T-helper 2 cell (primary cell): ENCODE measurements around the gene CC2D2A.

Source experiments
- DNase-seq, 5 experiments: peaks; one replicate each; pipeline versions ENCODE4 v3.0.0 to v3.0.0-alpha.2; 2012 to 2022

CC2D2A gene

GRCh38 chr4:15466596-15466995, 3.1 kb upstream of the CC2D2A start:
- no peak for DNase-seq

DNA sequence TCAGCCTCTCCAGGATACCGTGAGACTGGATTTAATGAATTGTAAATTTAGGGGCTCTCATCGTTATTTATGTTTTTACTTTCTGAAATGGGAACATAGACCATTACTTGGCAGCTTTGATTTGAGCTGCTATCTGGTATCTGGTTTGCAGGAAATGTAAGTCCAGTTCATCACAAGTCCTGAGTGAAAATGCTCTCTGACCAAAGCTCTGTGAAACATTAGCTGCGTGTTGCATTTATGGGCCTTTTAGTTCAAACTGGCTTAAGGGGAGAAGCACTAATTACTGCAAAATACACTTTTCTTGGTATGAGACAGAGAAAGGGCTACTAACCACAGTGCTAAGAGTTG, 420 bp downstream of the CC2D2A start:
- DNase-seq: no peak

GRCh38 chr4:15476396-15476795, 6.7 kb downstream of the CC2D2A start:
- no peak for DNase-seq

DNA sequence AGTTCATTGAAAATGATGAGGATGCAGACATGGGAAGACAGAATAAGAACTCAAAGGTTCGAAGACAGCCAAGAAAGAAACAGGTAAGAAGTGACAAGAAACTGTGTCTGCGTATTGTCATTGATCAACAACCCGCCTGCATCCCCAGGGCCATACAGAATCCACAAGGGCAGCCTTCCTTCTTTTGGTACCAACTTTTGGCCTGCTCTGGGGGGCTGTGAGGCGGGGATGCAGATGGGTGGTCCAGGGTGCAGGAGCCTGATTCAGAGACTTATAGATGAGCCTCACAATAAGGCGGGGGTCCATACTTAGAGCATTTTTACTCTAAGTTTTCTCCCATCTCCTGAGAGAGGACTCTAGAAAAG, 9.0 kb downstream of the CC2D2A start:
- no peak for DNase-seq

DNA sequence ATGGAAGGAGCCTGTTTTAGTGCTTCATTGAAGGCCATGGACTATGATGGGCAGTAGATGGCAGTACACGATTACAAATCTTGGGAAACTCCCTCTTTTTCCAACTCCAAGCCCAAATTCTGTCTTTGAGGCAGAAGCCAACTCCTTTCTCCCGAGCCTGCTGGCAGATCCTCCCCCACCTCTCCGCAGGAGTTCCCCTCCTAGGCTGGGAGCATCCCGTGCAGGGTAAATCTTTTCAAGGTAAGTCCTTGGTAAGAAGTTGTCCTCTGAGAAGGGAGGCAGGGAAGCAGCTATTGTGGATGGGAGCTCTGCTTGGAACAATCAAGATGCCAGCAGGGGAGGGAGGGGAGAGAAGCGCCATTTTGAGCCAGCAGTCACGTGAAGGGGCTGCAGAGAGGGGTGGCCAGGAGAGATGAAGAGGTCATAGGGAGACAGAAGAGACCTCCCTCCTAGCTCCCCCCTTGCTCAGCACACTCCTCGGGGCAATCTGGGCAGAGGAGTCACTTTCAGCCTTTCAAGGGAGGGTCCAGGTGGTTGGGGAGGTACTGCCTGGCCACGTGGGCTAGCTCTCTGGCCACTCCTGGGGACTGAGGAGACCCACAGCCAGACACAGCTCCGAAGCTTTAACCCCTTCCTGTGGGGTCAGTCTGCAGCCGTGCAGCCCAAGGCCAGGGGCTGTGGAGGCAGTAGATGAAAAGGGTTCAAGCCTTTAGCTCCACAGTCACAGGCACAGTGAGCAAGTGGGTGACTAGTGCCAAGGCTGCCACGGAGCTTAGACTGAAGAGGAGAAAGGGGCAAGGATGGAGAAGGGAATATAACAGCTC, 9.6 kb downstream of the CC2D2A start:
- peak in 1 of 5 experiments; percentile 6 for DNase-seq

DNA sequence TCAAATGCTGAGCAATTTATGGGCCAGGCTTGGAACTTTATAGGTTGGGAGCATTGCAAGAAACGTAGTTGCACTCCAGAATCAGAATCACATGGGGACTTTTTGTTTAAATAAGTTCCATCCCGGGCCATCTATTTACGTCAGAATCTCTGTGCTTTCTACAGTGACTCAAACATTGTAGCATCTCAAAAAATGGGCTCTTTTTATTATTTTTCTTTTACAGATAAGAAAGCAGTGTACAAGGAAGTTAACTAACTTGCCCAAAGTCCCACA, 10.2 kb downstream of the CC2D2A start:
- DNase-seq: no peak

- DNase-seq: no peak
These were observed 12.5 kb downstream of the CC2D2A start for GRCh38 chr4:15481961-15482745.

DNA sequence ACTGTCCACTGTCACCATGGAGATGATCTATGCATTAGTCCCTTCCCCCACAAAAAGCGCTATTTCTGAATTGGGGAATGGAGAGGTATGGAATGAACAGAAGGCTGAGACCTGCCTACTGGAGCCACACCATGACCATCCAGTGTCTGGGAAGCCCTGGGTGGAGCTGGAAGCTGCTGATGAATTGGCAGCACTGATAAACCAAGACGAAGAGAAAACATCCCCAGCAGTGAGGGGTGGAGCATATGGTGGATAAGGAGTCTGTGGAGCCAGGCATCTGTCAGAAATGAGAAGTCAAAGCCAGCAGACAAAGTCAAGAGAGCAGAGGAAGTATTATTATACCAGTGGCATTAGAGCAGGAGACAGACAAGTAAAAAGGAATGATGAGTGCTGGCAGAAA, 13.2 kb downstream of the CC2D2A start:
- no peak for DNase-seq

GRCh38 chr4:15488136-15488535, 18.5 kb downstream of the CC2D2A start:
- no peak for DNase-seq

DNA sequence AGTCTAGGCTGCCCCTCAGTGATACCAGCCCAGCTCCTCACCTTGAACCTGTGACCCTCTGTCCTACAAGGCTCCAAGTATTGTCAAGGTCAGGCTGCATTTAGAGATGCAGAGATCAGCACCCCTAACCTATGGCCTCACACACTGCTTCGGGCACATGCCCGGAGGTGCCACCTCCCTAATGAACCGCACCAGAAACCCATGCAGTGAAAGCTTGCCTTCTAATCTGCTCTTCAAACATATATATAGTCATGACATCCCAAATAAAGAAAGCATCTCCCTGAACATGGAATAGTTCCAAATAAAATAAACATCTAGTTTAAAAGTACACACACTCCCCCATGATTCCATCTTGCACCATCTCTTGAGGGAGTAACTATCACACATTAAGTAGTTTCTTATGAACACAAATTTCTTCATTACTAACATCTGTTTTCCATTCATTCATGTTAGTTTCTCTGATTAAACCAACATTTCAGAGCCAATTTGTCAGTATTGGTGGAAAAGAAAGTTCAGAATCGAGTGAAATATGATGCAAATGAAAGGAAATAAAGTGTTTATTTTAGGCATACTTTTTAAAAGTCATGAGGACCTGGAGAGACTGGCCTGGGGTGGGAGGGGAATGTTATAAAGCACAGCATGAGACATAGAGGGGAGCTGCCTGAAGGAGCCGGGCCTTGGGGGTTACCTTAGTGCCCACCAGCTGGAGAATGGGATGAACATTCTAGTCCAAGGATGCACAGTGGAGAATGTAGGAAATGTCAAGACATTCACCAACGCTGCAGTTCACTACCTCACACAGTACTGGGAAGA, 19.2 kb downstream of the CC2D2A start:
- no peak for DNase-seq

DNA sequence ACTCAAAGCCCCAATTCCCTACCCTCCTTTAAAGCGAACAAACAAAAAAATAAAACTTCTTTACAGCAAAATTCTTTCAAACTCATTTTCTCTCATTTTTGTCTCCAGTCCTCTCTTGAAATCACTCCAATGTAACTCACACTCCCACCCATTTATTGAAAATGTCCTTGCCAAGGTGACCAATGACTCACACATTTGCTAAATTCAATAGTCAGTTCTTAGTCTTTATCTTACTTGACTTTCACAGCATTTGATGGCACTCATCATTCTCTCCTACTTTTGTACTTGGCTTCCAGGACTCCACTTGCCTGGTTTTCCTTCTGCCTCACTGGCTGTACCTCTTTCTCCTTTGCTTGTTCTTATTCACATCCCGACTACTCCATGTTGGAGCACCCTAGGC, 19.9 kb downstream of the CC2D2A start:
- DNase-seq: no peak

GRCh38 chr4:15493411-15493810, 23.7 kb downstream of the CC2D2A start:
- no peak for DNase-seq

DNA sequence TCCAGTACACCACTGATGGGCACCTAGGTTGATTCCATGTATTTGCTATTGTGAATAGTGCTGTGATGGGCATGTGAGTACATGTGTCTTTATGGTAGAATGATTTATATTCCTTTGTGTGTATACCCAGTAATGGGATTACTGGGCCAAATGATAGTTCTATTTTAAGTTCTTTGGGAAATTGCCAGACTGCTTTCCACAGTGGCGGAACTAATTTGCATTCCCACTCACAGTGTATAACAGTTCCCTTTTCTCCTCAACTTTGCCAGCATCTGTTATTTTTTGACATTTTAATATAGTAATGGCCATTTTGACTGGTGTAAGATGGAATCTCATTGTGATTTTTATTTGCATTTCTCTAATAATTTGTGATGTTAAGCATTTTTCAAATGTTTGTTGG, 25.9 kb downstream of the CC2D2A start:
- no peak for DNase-seq

DNA sequence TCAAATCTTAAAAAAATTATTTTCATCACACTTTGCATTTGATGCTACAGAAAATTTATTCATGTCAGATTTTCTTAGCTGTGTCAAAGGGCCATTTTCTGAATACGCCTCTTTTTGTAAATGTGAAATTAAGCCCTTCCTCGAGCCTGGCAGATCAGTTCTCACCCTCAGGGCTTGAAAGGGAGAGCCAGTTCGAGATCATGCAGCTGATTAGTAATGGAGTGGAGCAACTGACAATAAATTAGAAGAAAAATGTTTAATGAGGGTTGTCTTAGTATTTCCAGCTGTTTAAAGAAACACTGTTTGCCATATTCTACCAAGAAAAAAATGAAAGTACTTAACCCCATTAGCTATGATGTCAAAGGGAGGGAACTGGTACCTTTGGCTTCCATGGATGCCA, 28.7 kb downstream of the CC2D2A start:
- DNase-seq: no peak

DNA sequence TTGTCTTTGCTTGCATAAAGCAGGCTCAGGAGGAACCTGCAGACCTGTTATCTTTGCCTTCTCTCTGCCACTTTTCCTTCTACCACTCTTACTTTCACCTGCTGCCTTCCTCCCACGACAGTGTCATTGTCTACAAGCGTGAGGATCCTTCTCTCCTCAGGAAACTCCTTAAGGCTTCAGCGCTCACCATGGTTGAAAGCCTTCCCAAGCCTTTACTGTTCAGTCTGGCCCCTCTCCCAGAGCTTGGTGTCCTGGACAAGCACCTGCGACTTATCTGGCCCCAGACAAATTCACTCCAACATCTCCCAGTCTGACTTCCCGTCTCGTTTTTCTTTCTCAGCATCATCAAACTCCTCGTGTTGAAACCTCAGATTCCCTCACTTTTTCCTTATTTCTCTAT, 31.0 kb downstream of the CC2D2A start:
- no peak for DNase-seq

- DNase-seq: no peak
These were observed 32.3 kb downstream of the CC2D2A start for GRCh38 chr4:15501941-15502340.

- no peak for DNase-seq
These were observed 32.7 kb downstream of the CC2D2A start for GRCh38 chr4:15502384-15502783.

GRCh38 chr4:15504041-15504440, 34.4 kb downstream of the CC2D2A start:
- no peak for DNase-seq

- no peak for DNase-seq
These were observed 36.8 kb downstream of the CC2D2A start for GRCh38 chr4:15506464-15506863.

DNA sequence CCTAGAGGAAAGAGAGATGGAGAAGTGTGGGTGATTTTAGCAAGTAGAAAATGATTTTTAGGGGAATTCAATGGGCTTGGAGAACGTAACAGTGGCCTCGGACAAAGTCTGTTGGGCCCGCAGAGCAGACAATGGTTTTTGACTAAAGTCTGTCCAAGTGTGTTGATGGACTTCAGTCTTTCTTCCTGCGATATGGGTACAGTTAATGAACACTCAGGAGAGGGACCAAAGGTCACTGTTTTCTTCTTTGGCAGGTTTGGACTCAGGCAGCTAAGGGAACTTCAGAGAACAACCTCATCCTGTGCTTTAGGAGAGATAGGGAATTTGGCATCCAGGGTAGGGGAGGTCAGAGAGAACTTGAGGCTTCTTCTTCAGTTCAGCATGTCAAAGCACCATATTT, 38.0 kb downstream of the CC2D2A start:
- no peak for DNase-seq

GRCh38 chr4:15510961-15511360, 41.3 kb downstream of the CC2D2A start:
- no peak for DNase-seq

DNA sequence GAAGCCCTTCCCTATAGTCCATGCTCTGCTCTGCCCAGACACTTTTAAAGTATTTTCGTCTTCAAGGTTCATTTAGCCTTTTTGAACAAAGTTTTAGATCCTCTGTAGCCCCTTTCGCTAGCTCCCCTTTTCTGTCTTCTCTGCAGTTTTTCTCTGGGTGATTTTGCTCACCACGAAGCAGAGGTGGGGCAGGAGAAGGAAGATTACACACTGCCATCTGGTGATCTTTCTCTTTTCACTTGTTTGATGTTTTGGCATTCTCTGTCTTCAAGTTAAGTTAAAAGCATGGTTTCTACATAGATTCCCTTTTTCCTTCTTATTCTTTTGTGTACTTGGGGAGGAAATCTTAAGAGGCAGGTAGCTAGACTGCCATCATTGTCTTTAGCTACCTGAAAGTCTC, 43.9 kb downstream of the CC2D2A start:
- DNase-seq: no peak

GRCh38 chr4:15515106-15515505, 45.4 kb downstream of the CC2D2A start:
- DNase-seq: no peak

GRCh38 chr4:15516494-15516893, 46.8 kb downstream of the CC2D2A start:
- no peak for DNase-seq
